ENCODE measurements around the gene SARNP.
"Not testable (repeated sequence)": the region's sequence is repeated elsewhere in the genome, so short reads cannot be mapped to it uniquely, and the experiment has no call there.

SARNP gene

GRCh38 chr12:55765736-55766290 lies 51.7 kb downstream of the SARNP start:
- TF ChIP-seq, protein P1, sequence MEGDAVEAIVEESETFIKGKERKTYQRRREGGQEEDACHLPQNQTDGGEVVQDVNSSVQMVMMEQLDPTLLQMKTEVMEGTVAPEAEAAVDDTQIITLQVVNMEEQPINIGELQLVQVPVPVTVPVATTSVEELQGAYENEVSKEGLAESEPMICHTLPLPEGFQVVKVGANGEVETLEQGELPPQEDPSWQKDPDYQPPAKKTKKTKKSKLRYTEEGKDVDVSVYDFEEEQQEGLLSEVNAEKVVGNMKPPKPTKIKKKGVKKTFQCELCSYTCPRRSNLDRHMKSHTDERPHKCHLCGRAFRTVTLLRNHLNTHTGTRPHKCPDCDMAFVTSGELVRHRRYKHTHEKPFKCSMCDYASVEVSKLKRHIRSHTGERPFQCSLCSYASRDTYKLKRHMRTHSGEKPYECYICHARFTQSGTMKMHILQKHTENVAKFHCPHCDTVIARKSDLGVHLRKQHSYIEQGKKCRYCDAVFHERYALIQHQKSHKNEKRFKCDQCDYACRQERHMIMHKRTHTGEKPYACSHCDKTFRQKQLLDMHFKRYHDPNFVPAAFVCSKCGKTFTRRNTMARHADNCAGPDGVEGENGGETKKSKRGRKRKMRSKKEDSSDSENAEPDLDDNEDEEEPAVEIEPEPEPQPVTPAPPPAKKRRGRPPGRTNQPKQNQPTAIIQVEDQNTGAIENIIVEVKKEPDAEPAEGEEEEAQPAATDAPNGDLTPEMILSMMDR (IDR thresholded peaks at IDR 0.05; ENCODE audit: extremely low read depth, missing control alignments) = no peak

DNA sequence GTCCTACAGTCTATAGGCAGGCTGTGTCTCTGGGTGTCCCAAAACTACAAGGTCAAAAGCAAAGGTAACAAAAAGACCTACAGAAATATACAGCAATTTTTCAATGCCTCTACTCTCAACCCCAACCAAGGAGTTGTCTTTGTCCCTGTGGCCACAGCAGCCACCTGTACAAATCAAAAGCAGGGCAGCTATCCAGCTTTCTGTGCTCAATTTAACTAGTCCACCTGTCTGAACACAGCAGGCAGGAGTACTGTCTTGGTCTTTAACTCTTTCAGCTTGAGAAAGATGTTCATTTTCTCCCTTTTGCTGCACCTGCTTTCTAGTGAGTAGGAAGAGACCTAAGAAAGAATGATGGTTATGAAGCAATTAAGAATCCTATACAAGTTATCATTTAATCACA lies 54.9 kb downstream of the SARNP start:
- no peak for DNase-seq (ENCODE audit: low spot score)
- TF ChIP-seq, protein P1 (IDR thresholded peaks at IDR 0.05; ENCODE audit: extremely low read depth, missing control alignments) = no peak

More at GRCh38 chr12:55765736-55766290, 51.7 kb downstream of the SARNP start:
- DNase-seq (ENCODE audit: low spot score) = no peak

GRCh38 chr12:55760663-55761062 lies 56.9 kb downstream of the SARNP start:
- DNase-seq (ENCODE audit: low spot score) = no peak
- TF ChIP-seq, protein P1 (IDR thresholded peaks at IDR 0.05; ENCODE audit: extremely low read depth, missing control alignments) = no peak

- DNase-seq (ENCODE audit: low spot score) = not testable (repeated sequence)
Observed at GRCh38 chr12:55758575-55758974, 58.9 kb downstream of the SARNP start.

GRCh38 chr12:55757701-55758100 lies 59.8 kb downstream of the SARNP start:
- DNase-seq (ENCODE audit: low spot score) = no peak
- TF ChIP-seq, protein P1 (IDR thresholded peaks at IDR 0.05; ENCODE audit: extremely low read depth, missing control alignments) = no peak

GRCh38 chr12:55755246-55755645 lies 62.3 kb downstream of the SARNP start:
- TF ChIP-seq, protein P1 (IDR thresholded peaks at IDR 0.05; ENCODE audit: extremely low read depth, missing control alignments) = no peak
- no peak for DNase-seq (ENCODE audit: low spot score)

DNA sequence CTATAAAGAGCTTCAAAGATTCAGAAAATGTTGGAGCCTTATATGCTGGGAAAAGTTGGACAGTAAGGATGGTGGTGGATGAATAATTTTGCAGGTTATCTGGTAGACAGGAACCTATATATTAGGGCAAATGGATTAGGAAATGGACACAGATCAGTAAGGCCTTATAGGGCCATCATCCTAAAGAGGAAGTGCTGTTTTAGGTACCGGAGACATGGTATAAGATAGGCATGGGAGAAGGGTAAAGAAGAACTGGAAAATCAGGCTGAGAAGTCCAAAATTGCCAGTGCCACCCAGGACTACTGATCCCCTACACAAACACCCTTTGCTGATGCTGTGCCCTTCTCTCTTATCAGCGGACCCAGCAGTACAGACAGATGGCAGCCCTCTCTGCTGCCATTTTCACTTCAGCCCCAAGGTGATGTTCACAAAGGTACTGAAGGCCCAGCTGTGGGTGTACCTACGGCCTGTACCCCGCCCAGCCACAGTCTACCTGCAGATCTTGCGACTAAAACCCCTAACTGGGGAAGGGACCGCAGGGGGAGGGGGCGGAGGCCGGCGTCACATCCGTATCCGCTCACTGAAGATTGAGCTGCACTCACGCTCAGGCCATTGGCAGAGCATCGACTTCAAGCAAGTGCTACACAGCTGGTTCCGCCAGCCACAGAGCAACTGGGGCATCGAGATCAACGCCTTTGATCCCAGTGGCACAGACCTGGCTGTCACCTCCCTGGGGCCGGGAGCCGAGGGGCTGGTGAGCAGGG lies 69.1 kb downstream of the SARNP start:
- TF ChIP-seq, protein P1 (IDR thresholded peaks at IDR 0.05; ENCODE audit: extremely low read depth, missing control alignments) = no peak
- DNase-seq (ENCODE audit: low spot score) = no peak

GRCh38 chr12:55746913-55747231 lies 70.7 kb downstream of the SARNP start:
- TF ChIP-seq, protein P1 (IDR thresholded peaks at IDR 0.05; ENCODE audit: extremely low read depth, missing control alignments) = no peak
- no peak for DNase-seq (ENCODE audit: low spot score)
